Stimulated activated memory B cell treated with anti-CD40 and anti-IgM and Interleukin-4, amounts not matched to agents 10 μg/mL and 1 μg/mL and 100 μg/mL, for 72 hours (primary cell): ENCODE data around the gene DAP.
A peak's percentile ranks its signal among the peaks of the same experiment; 100 is the strongest.
"Not testable (repeated sequence)": the region's sequence is repeated elsewhere in the genome, so short reads cannot be mapped to it uniquely, and the experiment has no call there.

Experiments used
- ATAC-seq: fragments of 150-1000 bp; cut with Tn5 transposase; 2 replicates; pipeline ENCODE4 v1.10.0; 2021
- H3K27ac Mint-ChIP-seq: one replicate; pipeline ENCODE4 v1.8.0; 2022; ENCODE audit warnings: mild to moderate bottlenecking, mixed read lengths
- H3K27me3 Mint-ChIP-seq: one replicate; pipeline ENCODE4 v1.8.0; 2022; ENCODE audit warnings: mixed read lengths
- H3K36me3 Mint-ChIP-seq: one replicate; pipeline ENCODE4 v1.8.0; 2022; ENCODE audit warnings: mixed read lengths
- H3K4me1 Mint-ChIP-seq: one replicate; pipeline ENCODE4 v1.8.0; 2022; ENCODE audit warnings: mixed read lengths
- H3K4me3 Mint-ChIP-seq: one replicate; pipeline ENCODE4 v1.8.0; 2022; ENCODE audit warnings: mild to moderate bottlenecking, moderate library complexity, mixed read lengths
- H3K9me3 Mint-ChIP-seq: one replicate; pipeline ENCODE4 v1.8.0; 2022; ENCODE audit warnings: mixed read lengths

DAP gene

GRCh38 chr5:10644192-10644591 is 116.8 kb downstream of the DAP start:
- Mint-ChIP-seq H3K27me3 (no peaks in the 10 kb centered on the region), H3K4me1 (peaks cover 63% of the 10 kb centered on the region), H3K4me3 (no peak overlapping the region), H3K36me3 (peaks cover 82% of the 10 kb centered on the region), H3K9me3 (peaks cover 3% of the 10 kb centered on the region), H3K27ac (peak overlapping the region; percentile 36)
- ATAC-seq, result no peak

- peaks cover 9% of the 10 kb centered on the region for H3K9me3 Mint-ChIP-seq
- H3K36me3 Mint-ChIP-seq, result peaks cover 82% of the 10 kb centered on the region
- H3K27ac Mint-ChIP-seq, result peak overlapping the region; percentile 75
- ATAC-seq, result no peak
- H3K27me3 Mint-ChIP-seq, result no peaks in the 10 kb centered on the region
- no peak overlapping the region for H3K4me3 Mint-ChIP-seq
- H3K4me1 Mint-ChIP-seq, result peaks cover 73% of the 10 kb centered on the region
These were observed 118.7 kb downstream of the DAP start for GRCh38 chr5:10642367-10642766.

- no peak overlapping the region for H3K4me3 Mint-ChIP-seq
- peak overlapping the region; percentile 53 for H3K27ac Mint-ChIP-seq
- peaks cover 76% of the 10 kb centered on the region for H3K4me1 Mint-ChIP-seq
- H3K27me3 Mint-ChIP-seq, result no peaks in the 10 kb centered on the region
- H3K36me3 Mint-ChIP-seq, result peaks cover 71% of the 10 kb centered on the region
- ATAC-seq, result no peak
- peaks cover 9% of the 10 kb centered on the region for H3K9me3 Mint-ChIP-seq
These were observed 121.1 kb downstream of the DAP start for GRCh38 chr5:10639846-10640368.

- not testable (repeated sequence) for H3K4me3 Mint-ChIP-seq, ATAC-seq, H3K27me3 Mint-ChIP-seq, H3K9me3 Mint-ChIP-seq
- Mint-ChIP-seq H3K4me1 (peaks cover 76% of the 10 kb centered on the region), H3K36me3 (peaks cover 70% of the 10 kb centered on the region), H3K27ac (peak overlapping the region; percentile 96)
These were observed 122.3 kb downstream of the DAP start for GRCh38 chr5:10638723-10639122.

GRCh38 chr5:10637944-10638343 is 123.1 kb downstream of the DAP start:
- ATAC-seq, result no peak
- peaks cover 9% of the 10 kb centered on the region for H3K9me3 Mint-ChIP-seq
- H3K4me3 Mint-ChIP-seq, result peak overlapping the region; percentile 34
- H3K27ac Mint-ChIP-seq, result peak overlapping the region; percentile 96
- no peaks in the 10 kb centered on the region for H3K27me3 Mint-ChIP-seq
- H3K4me1 Mint-ChIP-seq, result peaks cover 75% of the 10 kb centered on the region
- peaks cover 66% of the 10 kb centered on the region for H3K36me3 Mint-ChIP-seq

GRCh38 chr5:10636363-10637142 is 124.5 kb downstream of the DAP start:
- ATAC-seq, result no peak
- peaks cover 52% of the 10 kb centered on the region for H3K36me3 Mint-ChIP-seq
- H3K27ac Mint-ChIP-seq, result peak overlapping the region; percentile 96
- H3K9me3 Mint-ChIP-seq, result peaks cover 9% of the 10 kb centered on the region
- peaks cover 75% of the 10 kb centered on the region for H3K4me1 Mint-ChIP-seq
- no peaks in the 10 kb centered on the region for H3K27me3 Mint-ChIP-seq
- peak overlapping the region; percentile 51 for H3K4me3 Mint-ChIP-seq

- ATAC-seq, result peak; percentile 27
- peak overlapping the region; percentile 57 for H3K4me3 Mint-ChIP-seq
- H3K27me3 Mint-ChIP-seq, result no peaks in the 10 kb centered on the region
- H3K27ac Mint-ChIP-seq, result peak overlapping the region; percentile 96
- peaks cover 9% of the 10 kb centered on the region for H3K9me3 Mint-ChIP-seq
- H3K36me3 Mint-ChIP-seq, result peaks cover 46% of the 10 kb centered on the region
- peaks cover 76% of the 10 kb centered on the region for H3K4me1 Mint-ChIP-seq
These were observed 125.1 kb downstream of the DAP start for GRCh38 chr5:10635867-10636350.

- H3K36me3 Mint-ChIP-seq, result peaks cover 41% of the 10 kb centered on the region
- peaks cover 9% of the 10 kb centered on the region for H3K9me3 Mint-ChIP-seq
- H3K27ac Mint-ChIP-seq, result peak overlapping the region; percentile 96
- peak; percentile 85 for ATAC-seq
- peak overlapping the region; percentile 57 for H3K4me3 Mint-ChIP-seq
- no peaks in the 10 kb centered on the region for H3K27me3 Mint-ChIP-seq
- H3K4me1 Mint-ChIP-seq, result peaks cover 77% of the 10 kb centered on the region
These were observed 125.7 kb downstream of the DAP start for GRCh38 chr5:10635257-10635866.

GRCh38 chr5:10634562-10634961 is 126.5 kb downstream of the DAP start:
- no peak for ATAC-seq
- Mint-ChIP-seq H3K27ac (peak overlapping the region; percentile 96), H3K36me3 (peaks cover 42% of the 10 kb centered on the region), H3K27me3 (no peaks in the 10 kb centered on the region), H3K4me3 (peak overlapping the region; percentile 35), H3K9me3 (peaks cover 8% of the 10 kb centered on the region), H3K4me1 (peaks cover 85% of the 10 kb centered on the region)

GRCh38 chr5:10634050-10634449 is 127.0 kb downstream of the DAP start:
- Mint-ChIP-seq H3K27ac (peak overlapping the region; percentile 96), H3K9me3 (peaks cover 9% of the 10 kb centered on the region), H3K27me3 (no peaks in the 10 kb centered on the region), H3K36me3 (peaks cover 47% of the 10 kb centered on the region), H3K4me1 (peaks cover 90% of the 10 kb centered on the region), H3K4me3 (peak overlapping the region; percentile 60)
- no peak for ATAC-seq

GRCh38 chr5:10633271-10634049 is 127.6 kb downstream of the DAP start:
- Mint-ChIP-seq H3K4me1 (peaks cover 94% of the 10 kb centered on the region), H3K4me3 (peak overlapping the region; percentile 60), H3K36me3 (peaks cover 48% of the 10 kb centered on the region), H3K9me3 (peaks cover 6% of the 10 kb centered on the region), H3K27ac (peak overlapping the region; percentile 96), H3K27me3 (no peaks in the 10 kb centered on the region)
- ATAC-seq, result no peak

GRCh38 chr5:10632110-10632761 is 128.8 kb downstream of the DAP start:
- peak overlapping the region; percentile 96 for H3K27ac Mint-ChIP-seq
- peaks cover 39% of the 10 kb centered on the region for H3K36me3 Mint-ChIP-seq
- peak; percentile 74 for ATAC-seq
- peaks cover 93% of the 10 kb centered on the region for H3K4me1 Mint-ChIP-seq
- no peaks in the 10 kb centered on the region for H3K27me3 Mint-ChIP-seq
- H3K9me3 Mint-ChIP-seq, result peaks cover 4% of the 10 kb centered on the region
- H3K4me3 Mint-ChIP-seq, result peak overlapping the region; percentile 82

GRCh38 chr5:10631316-10631996 is 129.6 kb downstream of the DAP start:
- Mint-ChIP-seq H3K9me3 (peaks cover 4% of the 10 kb centered on the region), H3K36me3 (peaks cover 34% of the 10 kb centered on the region), H3K4me1 (peaks cover 96% of the 10 kb centered on the region), H3K4me3 (peak overlapping the region; percentile 82), H3K27me3 (no peaks in the 10 kb centered on the region), H3K27ac (peak overlapping the region; percentile 96)
- ATAC-seq, result peak; percentile 35

GRCh38 chr5:10630744-10631143 is 130.3 kb downstream of the DAP start:
- Mint-ChIP-seq H3K36me3 (peaks cover 30% of the 10 kb centered on the region), H3K27ac (peak overlapping the region; percentile 96), H3K4me1 (peaks cover 95% of the 10 kb centered on the region), H3K4me3 (peak overlapping the region; percentile 82)
- not testable (repeated sequence) for H3K27me3 Mint-ChIP-seq, H3K9me3 Mint-ChIP-seq, ATAC-seq
